Stimulated activated CD8-positive, alpha-beta memory T cell treated with anti-CD3 and anti-CD28 coated beads, Interleukin-7, amount 100 ng/mL, for 4 hours (primary cell): ENCODE data around the gene ZNF77.
"Not testable (repeated sequence)": the region's sequence is repeated elsewhere in the genome, so short reads cannot be mapped to it uniquely, and the experiment has no call there.

Experiments
- DNase-seq, 2 donors: peaks; one replicate each; pipeline ENCODE4 v3.0.0-alpha.2; 2020; ENCODE audit warnings: low read depth in 2 of 2

Gene ZNF77

GRCh38 chr19:2970201-2970835 is 25.5 kb upstream of the ZNF77 start:
- no peak for DNase-seq

DNA sequence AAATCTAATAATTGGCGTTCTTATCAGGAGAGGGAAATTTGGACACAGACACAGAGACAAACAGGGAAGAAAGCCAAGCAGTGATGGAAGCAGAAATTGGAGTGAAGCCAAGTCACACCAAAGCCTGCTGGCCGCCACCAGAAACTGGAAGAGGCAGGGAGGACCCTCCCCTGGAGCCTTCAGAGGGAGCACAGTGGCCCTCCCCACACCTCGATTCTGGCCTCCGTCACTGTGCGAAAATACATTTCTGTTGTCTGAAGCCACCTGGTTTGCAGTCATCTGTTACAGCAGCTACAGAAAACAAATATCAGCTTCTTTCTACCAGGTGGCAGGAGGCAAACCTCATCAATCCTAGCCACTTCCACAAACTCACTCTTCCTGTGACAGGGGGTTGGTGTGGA is 24.3 kb upstream of the ZNF77 start:
- DNase-seq, result no peak

DNA sequence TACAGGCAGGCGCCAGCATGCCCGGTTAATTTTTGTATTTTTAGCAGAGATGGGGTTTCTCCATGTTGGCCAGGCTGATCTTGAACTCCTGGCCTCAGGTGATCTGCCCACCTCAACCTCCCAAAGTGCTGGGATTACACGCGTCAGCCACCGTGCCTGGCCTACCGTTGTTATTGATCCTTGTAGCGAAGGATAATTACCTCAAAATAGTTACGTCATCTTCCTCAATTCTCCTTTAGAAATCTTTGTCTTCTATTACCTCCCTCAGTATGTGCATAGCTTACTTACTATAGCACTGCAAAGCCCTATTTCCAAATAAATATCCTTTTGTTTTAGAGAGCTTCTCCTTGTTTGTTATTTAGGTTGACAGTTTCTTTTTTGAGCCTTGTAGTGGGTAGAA is 23.2 kb upstream of the ZNF77 start:
- no peak for DNase-seq

DNA sequence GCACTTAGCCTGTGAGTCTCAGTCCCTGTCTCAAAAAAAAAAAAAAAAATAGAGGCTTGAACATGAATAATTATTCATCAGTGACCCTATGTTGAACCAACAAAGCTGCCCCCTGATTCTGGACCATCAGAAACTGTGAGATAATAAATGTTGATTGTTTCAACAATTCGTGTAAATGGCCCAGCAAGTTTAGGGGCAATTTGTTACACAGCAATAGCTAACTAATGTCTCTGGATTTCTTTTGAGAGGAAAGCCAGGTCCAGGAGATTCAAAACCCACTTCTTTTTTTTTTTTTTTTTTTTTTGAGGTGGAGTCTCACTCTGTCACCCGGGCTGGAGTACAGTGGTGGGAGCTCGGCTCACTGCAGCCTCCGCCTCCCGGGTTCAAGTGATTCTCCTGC is 20.1 kb upstream of the ZNF77 start:
- DNase-seq, result no peak

DNA sequence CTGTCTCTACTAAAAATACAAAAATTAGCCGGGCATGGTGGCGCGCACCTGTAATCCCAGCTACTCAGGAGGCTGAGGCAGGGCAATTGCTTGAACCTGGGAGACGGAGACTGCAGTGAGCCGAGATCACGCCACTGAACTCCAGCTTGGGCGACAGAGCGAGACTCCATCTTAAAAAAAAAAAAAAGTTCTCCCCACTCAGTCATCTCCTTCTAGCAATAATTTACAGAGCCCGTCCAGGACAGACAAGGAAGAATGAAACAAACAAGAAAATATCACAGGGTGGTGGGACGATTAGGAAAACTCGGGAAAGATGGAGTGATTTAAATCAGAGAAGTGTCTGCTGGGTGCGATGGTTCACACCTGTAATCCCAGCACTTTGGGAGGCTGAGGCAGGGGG is 18.9 kb upstream of the ZNF77 start:
- not testable (repeated sequence) for DNase-seq

DNA sequence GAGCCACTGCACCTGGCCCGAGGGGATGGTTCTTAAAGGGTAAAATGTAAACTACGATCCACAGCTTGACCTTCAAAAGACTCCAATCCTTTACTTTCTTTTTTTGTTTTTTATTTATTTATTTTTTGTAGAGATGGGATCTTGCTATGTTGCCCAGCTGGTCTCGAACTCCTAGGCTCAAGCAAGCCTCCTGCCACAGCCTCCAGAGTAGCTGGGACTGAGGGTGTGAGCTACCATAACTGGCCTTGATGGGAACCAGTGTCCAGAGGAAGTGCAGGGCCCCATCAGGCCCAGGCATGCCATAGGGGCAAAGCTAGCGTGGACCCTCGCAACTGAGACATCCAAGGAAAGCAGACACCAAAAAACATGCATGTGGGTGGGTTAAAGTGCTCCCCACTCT is 18.4 kb upstream of the ZNF77 start:
- DNase-seq, result no peak

- no peak for DNase-seq
These were observed 17.4 kb upstream of the ZNF77 start for GRCh38 chr19:2962018-2962670.

GRCh38 chr19:2960120-2960519 is 15.3 kb upstream of the ZNF77 start:
- no peak for DNase-seq

- DNase-seq, result no peak
These were observed 12.4 kb upstream of the ZNF77 start for GRCh38 chr19:2957160-2957559.

GRCh38 chr19:2952953-2953481 is 8.2 kb upstream of the ZNF77 start:
- no peak for DNase-seq

GRCh38 chr19:2950286-2951124 is 5.7 kb upstream of the ZNF77 start:
- peak; percentile 99 to 100 for DNase-seq

DNA sequence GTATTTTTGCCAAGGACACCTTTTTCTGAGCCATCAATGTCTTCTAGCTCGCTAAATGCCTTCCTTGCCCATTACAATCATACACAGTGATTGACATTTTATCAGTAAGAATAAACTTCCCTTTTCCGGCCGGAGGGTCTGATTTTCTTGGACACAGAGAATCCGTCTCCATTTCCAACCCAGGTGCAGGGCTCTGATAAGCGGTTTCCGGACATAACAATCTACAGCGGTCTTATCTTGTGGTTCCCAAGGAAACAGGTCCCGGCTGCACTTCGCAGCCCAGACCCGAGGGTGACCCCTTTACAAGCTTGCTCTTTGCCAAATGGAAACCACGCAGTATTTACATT is 5.1 kb upstream of the ZNF77 start:
- DNase-seq, result no peak

GRCh38 chr19:2945575-2946184 is 909 bp upstream of the ZNF77 start:
- DNase-seq, result no peak

GRCh38 chr19:2944403-2944774 is 382 bp downstream of the ZNF77 start:
- no peak for DNase-seq

GRCh38 chr19:2942928-2943640 is 1.7 kb downstream of the ZNF77 start:
- no peak for DNase-seq

DNA sequence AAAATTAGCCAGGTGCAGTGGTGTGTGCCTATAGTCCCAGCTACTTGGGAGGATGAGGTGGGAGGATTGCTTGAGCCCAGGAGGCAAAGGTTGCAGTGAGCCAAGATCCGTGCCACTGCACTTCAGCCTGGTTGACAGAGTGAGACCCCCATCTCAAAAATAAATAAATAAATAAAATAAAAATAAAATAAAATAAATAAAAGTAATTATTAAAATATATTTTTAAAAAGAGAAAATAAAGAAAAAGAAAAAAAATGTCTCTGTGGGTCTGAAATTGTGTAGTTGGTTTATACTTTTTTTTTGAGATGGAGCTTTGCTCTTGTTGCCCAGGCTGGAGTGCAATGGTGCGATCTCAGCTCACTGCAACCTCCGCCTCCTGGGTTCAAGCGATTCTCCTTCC is 8.9 kb downstream of the ZNF77 start:
- not testable (repeated sequence) for DNase-seq

DNA sequence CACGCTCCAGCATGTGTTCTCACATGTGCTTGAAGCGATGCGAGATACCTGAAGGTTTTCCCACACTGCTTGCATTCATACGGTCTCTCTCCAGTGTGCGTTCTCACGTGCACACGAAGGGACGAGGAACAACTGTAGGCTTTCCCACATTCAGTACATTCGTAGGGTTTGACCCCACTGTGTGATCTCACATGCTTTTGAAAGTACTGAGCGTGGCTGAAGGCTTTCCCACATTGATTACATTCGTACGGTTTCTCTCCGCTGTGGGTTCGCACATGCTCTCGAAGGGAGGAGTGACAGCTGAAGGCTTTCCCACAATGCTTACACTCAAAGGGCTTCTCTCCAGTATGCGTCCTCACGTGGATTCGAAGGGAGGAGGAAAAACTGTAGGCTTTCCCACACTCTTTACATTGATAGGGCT is 11.3 kb downstream of the ZNF77 start:
- DNase-seq, result no peak

- DNase-seq, result no peak
These were observed 17.7 kb downstream of the ZNF77 start for GRCh38 chr19:2927032-2927430.

- no peak for DNase-seq
These were observed 18.3 kb downstream of the ZNF77 start for GRCh38 chr19:2926341-2927031.

- DNase-seq, result no peak
These were observed 21.3 kb downstream of the ZNF77 start for GRCh38 chr19:2923510-2923909.

GRCh38 chr19:2922987-2923386 is 21.8 kb downstream of the ZNF77 start:
- DNase-seq, result no peak
